HepG2 (cell line): ENCODE data around the gene SLC16A3. TPM values are rescaled to one million over a fixed set of nuclear protein-coding genes. Genes with fewer than 3 reads are reported as not detected.

Experiments
- ATAC-seq: fragments of 200-7000 bp; cut with Tn5 transposase; 3 replicates; pipeline ENCODE4 v1.9.1; 2020; ENCODE audit warnings: mild to moderate bottlenecking, moderate library complexity
- BruUV-seq: library from RNA; stranded (reverse); fragments of 400-500 nt; replicated peaks from 2 replicates; lab custom pipeline; 2021; lab: Mats Ljungman, UMichigan
- CTCF ChIA-PET: fragments of 300-600 bp; formaldehyde crosslinking; extraction: SDS; loops from one replicate; lab custom pipeline; 2021; ENCODE audit warnings: low total read pairs, inconsistent platforms, low intra/inter-chr PET ratio; lab: Yijun Ruan, JAX
- POLR2A ChIA-PET: fragments of 350-600 bp; sonication (Branson Sonifier 250); formaldehyde crosslinking; loops from one replicate; lab custom pipeline; 2020; ENCODE audit warnings: antibody characterized with exemption, inconsistent platforms; lab: Yijun Ruan, JAX
- DNase-seq: peaks from one replicate; pipeline ENCODE4 v3.0.0-alpha.2; 2015; ENCODE audit warnings: low spot score
- FAIRE-seq: peaks from 3 replicates; lab custom pipeline; 2011; peaks lifted over from hg19 to GRCh38; lab: Jason Lieb, UNC
- H2AFZ ChIP-seq: one replicate; pipeline ENCODE4 v1.6.1; 2011; ENCODE audit warnings: low read length, inconsistent platforms
- H3K27ac ChIP-seq: fragments of 300-600 bp; 3 replicates; pipeline ENCODE4 v1.8.0; 2011; ENCODE audit warnings: mixed run types, mild to moderate bottlenecking, mixed read lengths, low read length, inconsistent platforms; ENCODE audit not compliant: insufficient read depth; ENCODE audit errors: extremely low read length
- H3K27me3 ChIP-seq, 2 experiments: fragments of 200-600 bp in 1 of 2; 2 replicates in 1 of 2; 3 replicates in 1 of 2; pipeline versions ENCODE4 v1.6.0 to v1.8.0; 2011; ENCODE audit warnings: low read length in 2 of 2, mild to moderate bottlenecking in 2 of 2, moderate library complexity in 2 of 2, inconsistent platforms in 1 of 2; ENCODE audit not compliant: insufficient read depth in 2 of 2, control insufficient read depth in 1 of 2
- H3K36me3 ChIP-seq, 2 experiments: fragments of 200-600 bp in 1 of 2; replicated peaks in 1 of 2; 2 replicates in 1 of 2; 3 replicates in 1 of 2; pipeline versions ENCODE4 v1.5.1 to v1.8.0; 2011; ENCODE audit warnings: low read length in 2 of 2, inconsistent platforms in 1 of 2; ENCODE audit not compliant: insufficient read depth in 2 of 2, control insufficient read depth in 1 of 2
- H3K4me1 ChIP-seq: 2 replicates; pipeline ENCODE4 v1.5.1; 2012; ENCODE audit warnings: low read length, inconsistent platforms; ENCODE audit not compliant: insufficient read depth
- H3K4me2 ChIP-seq: 2 replicates; pipeline ENCODE4 v1.6.0; 2011; ENCODE audit warnings: low read depth, low read length, inconsistent platforms
- H3K4me3 ChIP-seq, 3 experiments: fragments of 200-600 bp in 1 of 3; sonication (generic), shearing (Covaris generic) in 1 of 3; replicated peaks in 1 of 3; 2 replicates each; pipeline ENCODE4 v1.5.1; 2011 to 2016; ENCODE audit warnings: low read length in 3 of 3, inconsistent platforms in 2 of 3, low read depth in 2 of 3, mild to moderate bottlenecking in 2 of 3, control low read depth in 1 of 3, mixed read lengths in 1 of 3; ENCODE audit not compliant: insufficient read depth in 1 of 3
- H3K79me2 ChIP-seq: one replicate; pipeline ENCODE4 v1.6.1; 2011; ENCODE audit warnings: low read length, inconsistent platforms; ENCODE audit not compliant: insufficient read depth
- H3K9ac ChIP-seq: 2 replicates; pipeline ENCODE4 v1.6.0; 2011; ENCODE audit warnings: mild to moderate bottlenecking, low read depth, low read length, inconsistent platforms; ENCODE audit not compliant: insufficient read depth
- H3K9me3 ChIP-seq: 2 replicates; pipeline ENCODE4 v1.5.1; 2012; ENCODE audit warnings: mild to moderate bottlenecking, low read length
- H4K20me1 ChIP-seq: 2 replicates; pipeline ENCODE4 v1.6.0; 2011; ENCODE audit warnings: inconsistent platforms, mild to moderate bottlenecking, low read length, moderate library complexity; ENCODE audit not compliant: insufficient read depth
- IKZF5 ChIP-seq: IDR thresholded peaks from 2 replicates; pipeline ENCODE4 v1.6.1; 2018; ENCODE audit warnings: missing genetic modification reagents, mild to moderate bottlenecking, missing compliant biosample characterization
- PPARG ChIP-seq: conservative IDR thresholded peaks from 2 replicates; pipeline ENCODE4 v1.6.1; 2016; ENCODE audit warnings: missing biosample characterization, missing genetic modification reagents
- RFX3 ChIP-seq: IDR thresholded peaks from 2 replicates; pipeline ENCODE4 v1.6.1; 2016; ENCODE audit warnings: missing biosample characterization, missing genetic modification reagents
- SP4 ChIP-seq: sonication (generic); formaldehyde crosslinking; IDR thresholded peaks from 2 replicates; pipeline ENCODE4 v1.8.1; 2023; ENCODE audit warnings: mild to moderate bottlenecking, missing genetic modification reagents
- TBX2 ChIP-seq: sonication (generic); formaldehyde crosslinking; IDR thresholded peaks from 2 replicates; pipeline ENCODE4 v1.5.0; 2020; ENCODE audit warnings: missing genetic modification reagents, mild to moderate bottlenecking, borderline replicate concordance
- UBTF ChIP-seq: sonication (generic); formaldehyde crosslinking; IDR thresholded peaks from 2 replicates; pipeline ENCODE4 v1.4.0; 2020; ENCODE audit warnings: mild to moderate bottlenecking, missing genetic modification reagents
- ZNF280B ChIP-seq: sonication (generic); formaldehyde crosslinking; IDR thresholded peaks from 2 replicates; pipeline ENCODE4 v1.5.0; 2020; ENCODE audit warnings: missing genetic modification reagents, mild to moderate bottlenecking, borderline replicate concordance
- ZNF3 ChIP-seq: IDR thresholded peaks from 2 replicates; pipeline ENCODE4 v1.7.0; 2017; ENCODE audit warnings: inconsistent platforms
- ZNF33B ChIP-seq: sonication (generic); formaldehyde crosslinking; IDR thresholded peaks from 2 replicates; pipeline ENCODE4 v1.5.1; 2020; ENCODE audit warnings: mild to moderate bottlenecking, missing genetic modification reagents
- ZNF414 ChIP-seq: sonication (generic); formaldehyde crosslinking; IDR thresholded peaks from 2 replicates; pipeline ENCODE4 v1.5.0; 2020; ENCODE audit warnings: missing genetic modification reagents
- ZNF574 ChIP-seq: sonication (generic); formaldehyde crosslinking; IDR thresholded peaks from 2 replicates; pipeline ENCODE4 v1.4.0; 2020; ENCODE audit warnings: missing genetic modification reagents
- ZNF597 ChIP-seq: sonication (generic); formaldehyde crosslinking; IDR thresholded peaks from 2 replicates; pipeline ENCODE4 v1.5.0; 2020; ENCODE audit warnings: missing genetic modification reagents
- whole genome bisulfite sequencing: methylation state at CpG from one replicate; pipeline ENCODE4 v1.1.6; 2017; ENCODE audit warnings: low lambda C conversion rate; 5-methylcytosine and 5-hydroxymethylcytosine counted together
- in situ Hi-C: cut with HindIII; loops from 2 replicates; pipeline ENCODE4 v1.10.0; 2017; ENCODE audit warnings: low pct_unique_long_range_greater_than_20kb; ENCODE audit not compliant: extremely low pct_ligation_motif_present
- intact Hi-C: fragments of 100-400 bp; cut with micrococcal nuclease; formaldehyde crosslinking; loops from one replicate; pipeline ENCODE4 v1.10.0; 2022; ENCODE audit not compliant: unreplicated experiment
- polyA plus RNA-seq, 8 experiments: library from polyadenylated mRNA; depleted of rRNA in 3 of 8; stranded (reverse) in 7 of 8; unstranded in 1 of 8; fragments of >200 nt; fragmentation: Illumina TruSeq in 4 of 8; extraction: Trizol in 4 of 8; gene quantifications; 2 replicates each; pipeline versions ENCODE4 v1.2.1 to v1.2.3, GENCODE V29; 2011 to 2016; ENCODE audit warnings: low read depth in 4 of 8, missing spikeins in 1 of 8, mixed read lengths in 1 of 8; ENCODE audit not compliant: insufficient read depth in 1 of 8
- total RNA-seq, 5 experiments: library from RNA; depleted of rRNA; stranded (reverse); fragments of >200 nt; fragmentation: Illumina TruSeq; extraction: Trizol; gene quantifications; 2 replicates each; pipeline ENCODE4 v1.2.3, GENCODE V29; 2016; ENCODE audit warnings: low read depth in 1 of 5

Gene SLC16A3
- total and polyA plus RNA-seq, 2 of the 13 experiments (the other 11 are each of a cell fraction or from before 2014, with no cell fraction given) = 242 to 349 TPM

GRCh38 chr17:82273327-82274133, 44.7 kb downstream of the SLC16A3 start, which contains the start of gene CSNK1D:
CSNK1D (minus strand) TSS chr17:82273700; CDS start chr17:82273381, 319 bp downstream.
- FAIRE-seq = no peak
- H3K27ac ChIP-seq = peak within 1 kb of the TSS; percentile 92
- H3K4me2 ChIP-seq = peak within 1 kb of the TSS; percentile 97
- intact Hi-C loops (no loop called here), in situ Hi-C loops (no loop called here)
- no peak within 1 kb of the TSS for H2AFZ ChIP-seq
- H4K20me1 ChIP-seq = peaks cover 41% of the 10 kb centered on the region
- no peaks in the 10 kb centered on the region; a peak in 1 of 5 replicates for H3K27me3 ChIP-seq
- ChIA-PET POLR2A (interaction anchor here (0.7 to 10.6 kb wide), 21 partner anchors 11 to 306 kb away, joined by 3 to 119 read pairs (median 5); partner anchors contain the start of genes CD7, FASN and SLC16A3), CTCF (no interaction called here)
- peak within 1 kb of the TSS; percentile 88 to 97 (median 88) for H3K4me3 ChIP-seq
- peaks cover 75% of the 10 kb centered on the region for H3K4me1 ChIP-seq
- H3K36me3 ChIP-seq = peaks cover 5 to 19% of the 10 kb centered on the region in 2 experiments; a peak in 3 of 5 replicates
- H3K9ac ChIP-seq = peak within 1 kb of the TSS; percentile 91
- peak; percentile 85 for DNase-seq
- 3% methylated on average over 15 of the region's 80 CpGs for WGBS
- no peaks in the 10 kb centered on the region for H3K9me3 ChIP-seq
- H3K79me2 ChIP-seq = peaks cover 41% of the 10 kb centered on the region
- no TSS peak for BruUV-seq
- ATAC-seq = peak; percentile 83
- peak; percentile 77; the same call in 1 of the 2 replicates for TF ChIP-seq ZNF414 (CRISPR knock-in tag)
- TF ChIP-seq IKZF5 (CRISPR knock-in tag) = peak; percentile 92
- TF ChIP-seq ZNF33B (CRISPR knock-in tag) = peak; percentile 79; the same call in 1 of the 2 replicates
- TF ChIP-seq ZNF597 = no peak
- TF ChIP-seq PPARG (CRISPR knock-in tag) = peak; percentile 42; the same call in 1 of the 2 replicates
- TF ChIP-seq ZNF3 = no peak
- TF ChIP-seq ZNF280B (CRISPR knock-in tag) = no peak; the same call in 1 of the 2 replicates
- TF ChIP-seq SP4 = peak; percentile 94
- TF ChIP-seq UBTF = peak; percentile 84
- TF ChIP-seq RFX3 (CRISPR knock-in tag) = 0 out of 2 replicates have a peak, but pooled peaks have one; percentile 33
- peak; percentile 82; the same call in 1 of the 2 replicates for TF ChIP-seq TBX2 (CRISPR knock-in tag)
- peak; percentile 83 for TF ChIP-seq ZNF574 (CRISPR knock-in tag)
